Neural crest cell (in vitro differentiated cells): Measurements from ENCODE around the gene SBF2. TPM values are rescaled to one million over a fixed set of nuclear protein-coding genes. Genes with fewer than 3 reads are reported as not detected.

Experiments used
- DNase-seq: peaks from one replicate; pipeline ENCODE4 v3.0.0; 2021; ENCODE audit warnings: low read depth, mixed read lengths, low spot score
- H3K27ac Mint-ChIP-seq: one replicate; pipeline ENCODE4 v1.8.0; 2021; ENCODE audit warnings: mild to moderate bottlenecking, mixed read lengths; ENCODE audit not compliant: unreplicated experiment
- H3K27me3 Mint-ChIP-seq: 2 replicates; pipeline ENCODE4 v1.8.0; 2021; ENCODE audit warnings: low read depth, mild to moderate bottlenecking, mixed read lengths
- H3K36me3 Mint-ChIP-seq: 2 replicates; pipeline ENCODE4 v1.8.0; 2021; ENCODE audit warnings: low read depth, mild to moderate bottlenecking, mixed read lengths
- H3K4me1 Mint-ChIP-seq: 2 replicates; pipeline ENCODE4 v1.8.0; 2021; ENCODE audit warnings: mixed read lengths
- H3K4me3 Mint-ChIP-seq: one replicate; pipeline ENCODE4 v1.8.0; 2021; ENCODE audit warnings: mild to moderate bottlenecking, mixed read lengths
- H3K9me3 Mint-ChIP-seq: 2 replicates; pipeline ENCODE4 v1.8.0; 2021; ENCODE audit warnings: mixed read lengths
- total RNA-seq: library from RNA; stranded (reverse); gene quantifications from 2 replicates; pipeline ENCODE4 v1.2.1, GENCODE V29; 2021
- TF ChIP-seq, protein P1 (sequence below): fragments of 200-600 bp; sonication (generic); conservative IDR thresholded peaks from 2 replicates; pipeline ENCODE4 v1.5.0; 2021; ENCODE audit warnings: antibody characterized with exemption, mild to moderate bottlenecking

SBF2 gene
- total RNA-seq, 1 donor from 2014 or later, result 30.2 TPM

GRCh38 chr11:10117709-10118351 lies 176.2 kb downstream of the SBF2 start:
- no peak for DNase-seq
- Mint-ChIP-seq H3K27me3 (no peaks in the 10 kb centered on the region), H3K4me1 (peaks cover 6% of the 10 kb centered on the region), H3K36me3 (peaks cover 3% of the 10 kb centered on the region), H3K9me3 (peaks cover 3% of the 10 kb centered on the region), H3K27ac (no peak overlapping the region), H3K4me3 (no peak overlapping the region)
- TF ChIP-seq, protein P1, sequence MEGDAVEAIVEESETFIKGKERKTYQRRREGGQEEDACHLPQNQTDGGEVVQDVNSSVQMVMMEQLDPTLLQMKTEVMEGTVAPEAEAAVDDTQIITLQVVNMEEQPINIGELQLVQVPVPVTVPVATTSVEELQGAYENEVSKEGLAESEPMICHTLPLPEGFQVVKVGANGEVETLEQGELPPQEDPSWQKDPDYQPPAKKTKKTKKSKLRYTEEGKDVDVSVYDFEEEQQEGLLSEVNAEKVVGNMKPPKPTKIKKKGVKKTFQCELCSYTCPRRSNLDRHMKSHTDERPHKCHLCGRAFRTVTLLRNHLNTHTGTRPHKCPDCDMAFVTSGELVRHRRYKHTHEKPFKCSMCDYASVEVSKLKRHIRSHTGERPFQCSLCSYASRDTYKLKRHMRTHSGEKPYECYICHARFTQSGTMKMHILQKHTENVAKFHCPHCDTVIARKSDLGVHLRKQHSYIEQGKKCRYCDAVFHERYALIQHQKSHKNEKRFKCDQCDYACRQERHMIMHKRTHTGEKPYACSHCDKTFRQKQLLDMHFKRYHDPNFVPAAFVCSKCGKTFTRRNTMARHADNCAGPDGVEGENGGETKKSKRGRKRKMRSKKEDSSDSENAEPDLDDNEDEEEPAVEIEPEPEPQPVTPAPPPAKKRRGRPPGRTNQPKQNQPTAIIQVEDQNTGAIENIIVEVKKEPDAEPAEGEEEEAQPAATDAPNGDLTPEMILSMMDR, result no peak

- Mint-ChIP-seq H3K9me3 (peaks cover 3% of the 10 kb centered on the region), H3K27me3 (no peaks in the 10 kb centered on the region), H3K4me3 (no peak overlapping the region), H3K4me1 (peaks cover 6% of the 10 kb centered on the region), H3K36me3 (peaks cover 3% of the 10 kb centered on the region), H3K27ac (no peak overlapping the region)
- DNase-seq, result no peak
- TF ChIP-seq, protein P1, result no peak
Measured at GRCh38 chr11:10116588-10116987, 177.4 kb downstream of the SBF2 start.

DNA sequence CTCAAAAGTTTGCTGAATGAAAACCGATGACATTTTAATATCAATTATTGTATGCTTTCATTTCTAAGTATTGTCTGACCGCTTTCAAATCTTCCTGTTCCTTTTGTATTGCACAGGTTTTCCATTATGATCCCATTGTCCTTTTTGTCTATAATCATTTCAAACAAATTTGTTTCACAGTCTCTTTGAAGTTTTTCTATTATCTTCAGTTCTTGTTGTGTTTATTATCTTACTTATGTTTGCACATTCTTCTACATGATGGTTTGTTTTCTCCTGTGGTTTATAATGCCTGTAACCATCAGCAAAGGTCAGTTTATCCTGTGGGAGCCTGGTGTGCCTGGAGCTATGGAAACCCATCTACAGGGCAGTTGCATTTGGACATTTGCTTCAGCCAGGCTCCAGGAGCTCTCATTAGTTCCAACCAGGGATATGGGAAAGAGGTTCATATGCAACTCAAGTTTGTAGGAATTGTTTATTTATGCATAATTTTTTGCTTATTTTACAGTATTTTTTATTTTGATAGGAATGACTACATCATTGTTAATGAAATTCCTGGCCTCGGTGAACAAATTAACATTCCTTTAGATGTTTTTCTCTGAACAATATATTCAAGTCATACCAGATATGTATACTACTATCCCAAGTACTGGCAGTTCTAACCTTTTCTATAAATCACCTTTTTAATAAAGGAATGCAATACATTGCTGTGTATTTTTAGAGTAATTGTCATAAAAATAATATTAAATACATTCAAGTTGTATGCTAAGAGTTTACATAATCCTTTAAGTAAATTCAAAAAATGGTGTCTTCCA lies 179.2 kb downstream of the SBF2 start:
- Mint-ChIP-seq H3K27ac (no peak overlapping the region), H3K4me1 (peaks cover 6% of the 10 kb centered on the region), H3K9me3 (peaks cover 3% of the 10 kb centered on the region), H3K27me3 (no peaks in the 10 kb centered on the region), H3K4me3 (no peak overlapping the region), H3K36me3 (peaks cover 3% of the 10 kb centered on the region)
- TF ChIP-seq, protein P1, result no peak
- DNase-seq, result no peak

- Mint-ChIP-seq H3K27ac (no peak overlapping the region), H3K9me3 (peaks cover 3% of the 10 kb centered on the region), H3K4me1 (peaks cover 6% of the 10 kb centered on the region), H3K4me3 (no peak overlapping the region), H3K36me3 (peaks cover 3% of the 10 kb centered on the region), H3K27me3 (no peaks in the 10 kb centered on the region)
- DNase-seq, result no peak
- TF ChIP-seq, protein P1, result no peak
Measured at GRCh38 chr11:10113852-10114251, 180.2 kb downstream of the SBF2 start.

DNA sequence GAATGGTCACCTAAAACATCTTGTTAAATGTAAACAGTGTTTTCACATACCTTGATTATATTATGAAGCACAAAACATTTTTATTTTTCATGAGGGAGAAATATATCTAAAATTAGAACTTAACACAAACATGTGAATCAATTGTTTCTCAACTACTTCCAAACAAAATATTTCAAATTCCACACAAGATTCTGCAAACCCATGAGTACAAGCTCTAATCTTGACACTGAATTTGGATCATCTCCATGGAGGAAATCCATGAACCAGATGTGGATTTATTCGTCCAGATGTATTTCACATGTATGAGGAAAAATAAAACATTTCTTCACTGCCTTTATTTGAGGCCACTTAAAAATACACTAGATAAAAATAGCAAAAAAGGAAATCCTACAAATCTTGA lies 184.2 kb downstream of the SBF2 start:
- H3K4me3 Mint-ChIP-seq, result no peak overlapping the region
- H3K27me3 Mint-ChIP-seq, result no peaks in the 10 kb centered on the region
- no peak for DNase-seq
- no peaks in the 10 kb centered on the region for H3K36me3 Mint-ChIP-seq
- H3K27ac Mint-ChIP-seq, result no peak overlapping the region
- H3K9me3 Mint-ChIP-seq, result no peaks in the 10 kb centered on the region
- peaks cover 4% of the 10 kb centered on the region for H3K4me1 Mint-ChIP-seq
- TF ChIP-seq, protein P1, result no peak
